ENCODE data around the gene HAGH.
"Not testable (repeated sequence)": the region's sequence is repeated elsewhere in the genome, so short reads cannot be mapped to it uniquely, and the experiment has no call there.

The HAGH gene

GRCh38 chr16:1826691-1827573 lies at the start of gene HAGH, which contains the start of gene FAHD1:
TSS of gene HAGH (minus strand) at chr16:1826825. CDS start at chr16:1826787, 38 bp downstream.
TSS of gene FAHD1 (plus strand) at chr16:1827206. CDS start at chr16:1827239, 33 bp downstream.
- Mint-ChIP-seq H3K4me1 (peaks cover 24% of the 10 kb centered on the region), H3K4me3 (peak within 1 kb of the TSS; percentile 93 to 97 (median 93)), H3K36me3 (ENCODE audit: low read depth) (peaks cover 11% of the 10 kb centered on the region), H3K9me3 (no peaks in the 10 kb centered on the region), H3K27me3 (ENCODE audit: low read depth) (peaks cover 3% of the 10 kb centered on the region), H3K27ac (peak within 1 kb of the TSS; percentile 37 to 91 (median 90))
- TF ChIP-seq CTCF (IDR thresholded peaks at IDR 0.05; ENCODE audit: unreplicated experiment in 3 of 3), result no peak

- not testable (repeated sequence) for H3K4me1 Mint-ChIP-seq; H3K36me3 Mint-ChIP-seq (ENCODE audit: low read depth); H3K9me3 Mint-ChIP-seq; H3K27ac Mint-ChIP-seq; H3K4me3 Mint-ChIP-seq
- H3K27me3 Mint-ChIP-seq (ENCODE audit: low read depth), result peaks cover 51% of the 10 kb centered on the region
These were observed 49.4 kb upstream of the HAGH start for GRCh38 chr16:1876066-1876465.

- H3K36me3 Mint-ChIP-seq (ENCODE audit: low read depth), result no peaks in the 10 kb centered on the region
- no peak for TF ChIP-seq CTCF (IDR thresholded peaks at IDR 0.05; ENCODE audit: unreplicated experiment in 3 of 3)
These were observed 48.2 kb upstream of the HAGH start for GRCh38 chr16:1874854-1875253.

GRCh38 chr16:1871974-1872635 lies 45.5 kb upstream of the HAGH start, which contains the start of gene MEIOB:
TSS of gene MEIOB (minus strand) at chr16:1872164. CDS start at chr16:1868175, 3,989 bp downstream.
- H3K27me3 Mint-ChIP-seq (ENCODE audit: low read depth), result peaks cover 45% of the 10 kb centered on the region

More at GRCh38 chr16:1874854-1875253, 48.2 kb upstream of the HAGH start:
- Mint-ChIP-seq H3K27me3 (ENCODE audit: low read depth) (peaks cover 61% of the 10 kb centered on the region), H3K27ac (peak overlapping the region in 1 of 3 experiments; percentile 91), H3K4me3 (peak overlapping the region in 2 of 3 experiments; percentile 16 to 43), H3K9me3 (peaks cover 2% of the 10 kb centered on the region), H3K4me1 (no peaks in the 10 kb centered on the region)

GRCh38 chr16:1870365-1871082 lies 43.9 kb upstream of the HAGH start:
- no peak overlapping the region for H3K4me3 Mint-ChIP-seq
- no peaks in the 10 kb centered on the region for H3K36me3 Mint-ChIP-seq (ENCODE audit: low read depth)
- no peak for TF ChIP-seq CTCF (IDR thresholded peaks at IDR 0.05; ENCODE audit: unreplicated experiment in 3 of 3)
- H3K4me1 Mint-ChIP-seq, result no peaks in the 10 kb centered on the region
- H3K9me3 Mint-ChIP-seq, result peaks cover 2% of the 10 kb centered on the region
- H3K27me3 Mint-ChIP-seq (ENCODE audit: low read depth), result peaks cover 50% of the 10 kb centered on the region
- H3K27ac Mint-ChIP-seq, result no peak overlapping the region

More at GRCh38 chr16:1871974-1872635, 45.5 kb upstream of the HAGH start, which contains the start of gene MEIOB:
- TF ChIP-seq CTCF (IDR thresholded peaks at IDR 0.05; ENCODE audit: unreplicated experiment in 3 of 3), result no peak
- H3K36me3 Mint-ChIP-seq (ENCODE audit: low read depth), result no peaks in the 10 kb centered on the region
- peak within 1 kb of the TSS; percentile 71 to 81 (median 78) for H3K4me3 Mint-ChIP-seq
- H3K4me1 Mint-ChIP-seq, result no peaks in the 10 kb centered on the region
- H3K27ac Mint-ChIP-seq, result no peak within 1 kb of the TSS
- peaks cover 2% of the 10 kb centered on the region for H3K9me3 Mint-ChIP-seq
